ENCODE results near the gene CAPN6.

Gene CAPN6, protein sequence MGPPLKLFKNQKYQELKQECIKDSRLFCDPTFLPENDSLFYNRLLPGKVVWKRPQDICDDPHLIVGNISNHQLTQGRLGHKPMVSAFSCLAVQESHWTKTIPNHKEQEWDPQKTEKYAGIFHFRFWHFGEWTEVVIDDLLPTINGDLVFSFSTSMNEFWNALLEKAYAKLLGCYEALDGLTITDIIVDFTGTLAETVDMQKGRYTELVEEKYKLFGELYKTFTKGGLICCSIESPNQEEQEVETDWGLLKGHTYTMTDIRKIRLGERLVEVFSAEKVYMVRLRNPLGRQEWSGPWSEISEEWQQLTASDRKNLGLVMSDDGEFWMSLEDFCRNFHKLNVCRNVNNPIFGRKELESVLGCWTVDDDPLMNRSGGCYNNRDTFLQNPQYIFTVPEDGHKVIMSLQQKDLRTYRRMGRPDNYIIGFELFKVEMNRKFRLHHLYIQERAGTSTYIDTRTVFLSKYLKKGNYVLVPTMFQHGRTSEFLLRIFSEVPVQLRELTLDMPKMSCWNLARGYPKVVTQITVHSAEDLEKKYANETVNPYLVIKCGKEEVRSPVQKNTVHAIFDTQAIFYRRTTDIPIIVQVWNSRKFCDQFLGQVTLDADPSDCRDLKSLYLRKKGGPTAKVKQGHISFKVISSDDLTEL

DNA sequence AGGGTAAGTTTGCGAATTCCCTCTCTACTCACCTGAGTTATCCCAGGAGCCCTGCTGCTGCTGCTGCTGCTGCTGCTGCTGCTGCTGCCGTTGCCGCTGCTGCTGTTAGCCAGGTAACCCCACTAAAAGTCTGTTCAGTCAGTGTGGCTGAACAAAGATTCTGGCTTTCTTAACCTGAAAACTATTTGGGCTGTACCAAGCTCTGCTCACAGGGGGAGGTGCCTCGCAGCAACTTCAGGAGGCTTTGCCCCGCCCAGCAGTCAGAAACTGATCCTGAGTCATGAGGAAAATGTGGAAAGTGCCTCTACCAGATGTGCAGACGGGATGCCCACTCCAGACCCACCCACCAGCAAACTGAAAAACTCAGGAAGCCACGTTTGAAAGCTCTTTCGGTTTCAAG is at the start of gene CAPN6:
CAPN6 (minus strand) TSS at position 145 of the 400 bp plus-strand sequence. CDS start 6,547 bp downstream, outside the sequence.
- H3K4me3 ChIP-seq (replicated peaks; ENCODE audit: low read depth, low read length): no peak within 1 kb of the TSS
- TF ChIP-seq, protein P1, sequence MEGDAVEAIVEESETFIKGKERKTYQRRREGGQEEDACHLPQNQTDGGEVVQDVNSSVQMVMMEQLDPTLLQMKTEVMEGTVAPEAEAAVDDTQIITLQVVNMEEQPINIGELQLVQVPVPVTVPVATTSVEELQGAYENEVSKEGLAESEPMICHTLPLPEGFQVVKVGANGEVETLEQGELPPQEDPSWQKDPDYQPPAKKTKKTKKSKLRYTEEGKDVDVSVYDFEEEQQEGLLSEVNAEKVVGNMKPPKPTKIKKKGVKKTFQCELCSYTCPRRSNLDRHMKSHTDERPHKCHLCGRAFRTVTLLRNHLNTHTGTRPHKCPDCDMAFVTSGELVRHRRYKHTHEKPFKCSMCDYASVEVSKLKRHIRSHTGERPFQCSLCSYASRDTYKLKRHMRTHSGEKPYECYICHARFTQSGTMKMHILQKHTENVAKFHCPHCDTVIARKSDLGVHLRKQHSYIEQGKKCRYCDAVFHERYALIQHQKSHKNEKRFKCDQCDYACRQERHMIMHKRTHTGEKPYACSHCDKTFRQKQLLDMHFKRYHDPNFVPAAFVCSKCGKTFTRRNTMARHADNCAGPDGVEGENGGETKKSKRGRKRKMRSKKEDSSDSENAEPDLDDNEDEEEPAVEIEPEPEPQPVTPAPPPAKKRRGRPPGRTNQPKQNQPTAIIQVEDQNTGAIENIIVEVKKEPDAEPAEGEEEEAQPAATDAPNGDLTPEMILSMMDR (IDR thresholded peaks at IDR 0.05; ENCODE audit: low read depth, low read length, missing control alignments): no peak
- no peak for DNase-seq (ENCODE audit: extremely low read depth, low read depth)

DNA sequence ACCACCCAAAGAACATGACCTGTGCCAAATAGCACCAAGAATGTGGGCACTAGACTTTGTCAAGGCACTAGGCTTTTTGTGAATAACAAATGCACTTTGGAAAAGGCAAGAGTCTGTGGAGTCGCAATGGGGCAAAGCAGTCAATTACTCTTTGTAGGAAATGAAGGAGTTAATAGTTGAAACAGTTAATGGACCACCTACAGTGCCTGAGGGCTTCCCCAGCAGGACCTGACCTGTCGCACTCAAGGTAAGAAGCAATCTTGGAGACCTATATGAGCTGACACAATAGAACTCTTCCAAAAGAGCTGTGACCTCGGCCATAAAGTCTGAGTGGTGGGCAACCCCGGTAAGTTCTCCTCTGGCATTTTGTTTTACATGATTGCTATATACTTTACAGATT is 49.2 kb upstream of the CAPN6 start:
- no peak for DNase-seq (ENCODE audit: extremely low read depth, low read depth)
- H3K4me3 ChIP-seq (replicated peaks; ENCODE audit: low read depth, low read length): no peak overlapping the region
- TF ChIP-seq, protein P1 (IDR thresholded peaks at IDR 0.05; ENCODE audit: low read depth, low read length, missing control alignments): no peak

DNA sequence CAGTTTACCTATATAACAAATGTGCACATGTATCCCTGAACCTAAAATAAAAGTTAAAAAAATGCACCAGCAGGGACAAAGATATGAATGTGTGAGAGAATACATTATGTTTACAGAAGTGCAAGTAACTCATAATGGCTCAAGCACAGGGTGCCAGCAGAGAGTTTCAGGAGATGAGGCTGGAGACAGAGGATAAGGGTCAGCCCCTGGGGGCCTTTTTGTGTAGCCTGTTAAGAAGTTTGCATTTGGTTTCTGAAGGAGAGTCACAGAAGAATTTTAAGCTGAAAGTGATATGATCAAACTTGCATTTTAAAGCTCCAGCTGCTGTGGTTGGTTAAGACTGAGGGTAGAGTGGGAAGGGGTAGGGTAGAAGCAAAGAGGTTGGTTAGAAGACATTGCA is 48.6 kb upstream of the CAPN6 start:
- H3K4me3 ChIP-seq (replicated peaks; ENCODE audit: low read depth, low read length): no peak overlapping the region
- DNase-seq (ENCODE audit: extremely low read depth, low read depth): no peak
- TF ChIP-seq, protein P1 (IDR thresholded peaks at IDR 0.05; ENCODE audit: low read depth, low read length, missing control alignments): no peak

DNA sequence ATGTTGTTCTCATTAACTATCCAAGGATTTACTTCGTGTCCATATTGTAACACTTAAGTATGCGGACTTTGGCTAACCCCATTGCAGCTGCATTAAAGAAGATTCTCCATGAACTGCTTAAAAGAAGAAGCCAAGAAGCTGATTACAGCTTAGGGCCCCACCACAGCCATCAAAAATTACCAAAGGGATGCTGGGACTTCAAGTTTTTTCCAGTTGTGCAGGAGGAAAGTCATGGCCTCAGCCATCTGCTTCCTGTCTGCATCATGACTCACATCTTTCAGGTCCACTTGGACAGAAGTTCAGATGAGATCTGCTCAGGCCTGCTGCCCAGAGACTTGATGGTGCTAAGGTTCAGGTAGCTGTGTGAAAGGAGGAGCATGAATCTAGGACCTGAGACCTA is 38.8 kb upstream of the CAPN6 start:
- TF ChIP-seq, protein P1 (IDR thresholded peaks at IDR 0.05; ENCODE audit: low read depth, low read length, missing control alignments): no peak
- H3K4me3 ChIP-seq (replicated peaks; ENCODE audit: low read depth, low read length): no peak overlapping the region
- no peak for DNase-seq (ENCODE audit: extremely low read depth, low read depth)

DNA sequence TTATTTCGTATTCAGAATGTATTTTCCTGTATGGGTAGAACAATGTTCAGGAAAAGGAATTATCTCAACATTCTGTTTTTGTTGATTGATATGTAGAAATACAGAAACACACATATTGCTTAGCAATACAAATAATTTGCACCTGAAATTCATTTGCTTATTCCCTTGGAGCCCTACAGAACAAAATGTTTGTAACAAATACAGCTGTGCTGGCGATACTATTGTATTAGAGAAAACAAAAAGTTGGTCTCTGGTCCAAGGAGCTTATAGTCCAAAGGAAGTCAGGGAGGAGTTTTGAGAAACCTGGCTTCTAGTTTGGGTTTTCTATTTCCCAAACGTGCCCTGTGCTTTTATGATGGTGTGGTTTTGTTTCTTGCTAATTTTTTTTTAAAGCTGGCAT is 37.8 kb upstream of the CAPN6 start:
- no peak overlapping the region for H3K4me3 ChIP-seq (replicated peaks; ENCODE audit: low read depth, low read length)
- no peak for DNase-seq (ENCODE audit: extremely low read depth, low read depth)
- TF ChIP-seq, protein P1 (IDR thresholded peaks at IDR 0.05; ENCODE audit: low read depth, low read length, missing control alignments): no peak

DNA sequence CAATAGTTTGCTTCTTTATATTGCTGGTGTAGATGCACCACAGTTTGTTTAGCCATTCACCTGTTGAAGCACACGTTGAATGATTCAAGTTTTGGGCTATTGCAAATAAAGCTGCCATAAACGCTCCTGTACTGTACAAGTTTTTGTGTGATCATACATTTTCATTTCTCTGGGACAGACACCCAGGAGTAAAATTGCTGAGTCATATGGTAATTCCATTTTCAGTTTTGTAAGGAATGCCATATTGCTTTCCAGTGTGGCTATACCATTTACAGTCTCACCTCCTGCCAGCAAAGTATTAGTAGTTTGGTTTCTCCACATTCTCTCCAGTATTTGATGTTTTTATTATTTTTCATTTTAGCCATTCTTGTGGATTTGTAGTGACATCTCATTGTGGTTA is 32.0 kb upstream of the CAPN6 start:
- TF ChIP-seq, protein P1 (IDR thresholded peaks at IDR 0.05; ENCODE audit: low read depth, low read length, missing control alignments): no peak

More for the DNA sequence above, 32.0 kb upstream of the CAPN6 start:
- no peak for DNase-seq (ENCODE audit: extremely low read depth, low read depth)
- H3K4me3 ChIP-seq (replicated peaks; ENCODE audit: low read depth, low read length): no peak overlapping the region

Data from HFF-Myc (cell line).